ENCODE data around the gene CCDC171.
"Not testable (repeated sequence)": the region's sequence is repeated elsewhere in the genome, so short reads cannot be mapped to it uniquely, and the experiment has no call there.

The CCDC171 gene

DNA sequence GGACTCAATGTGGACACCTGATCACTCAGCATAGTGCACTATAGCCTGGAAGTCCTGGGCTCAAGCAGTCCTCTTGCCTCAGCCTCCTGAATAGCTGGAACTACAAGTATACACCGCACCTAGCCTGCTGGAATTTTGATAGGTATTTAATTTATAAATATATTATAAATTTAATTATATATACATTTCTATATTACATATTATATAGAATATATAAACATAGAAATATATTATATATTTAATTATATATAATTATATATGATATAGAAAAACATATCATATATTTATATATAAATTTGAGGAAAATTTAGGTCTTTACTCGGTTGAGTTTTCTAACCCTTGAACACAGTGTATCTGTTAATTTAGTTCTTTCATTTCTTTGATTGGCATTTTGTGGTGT is 26.9 kb upstream of the CCDC171 start:
- no peak for DNase-seq
- Histone ChIP-seq H3K36me3 (no peaks in the 10 kb centered on the region), H3K4me1 (no peaks in the 10 kb centered on the region), H3K4me3 (ENCODE audit: low read depth, low read length) (no peak overlapping the region), H3K27me3 (no peaks in the 10 kb centered on the region), H3K9me3 (no peaks in the 10 kb centered on the region)
- no peak for TF ChIP-seq CTCF (IDR thresholded peaks at IDR 0.05; ENCODE audit: low read depth, low read length)

- not testable (repeated sequence) for DNase-seq; H3K9me3 ChIP-seq; H3K36me3 ChIP-seq; H3K27me3 ChIP-seq; H3K4me1 ChIP-seq; H3K4me3 ChIP-seq (ENCODE audit: low read depth, low read length)
Measured at GRCh38 chr9:15527035-15527434, 25.8 kb upstream of the CCDC171 start.

DNA sequence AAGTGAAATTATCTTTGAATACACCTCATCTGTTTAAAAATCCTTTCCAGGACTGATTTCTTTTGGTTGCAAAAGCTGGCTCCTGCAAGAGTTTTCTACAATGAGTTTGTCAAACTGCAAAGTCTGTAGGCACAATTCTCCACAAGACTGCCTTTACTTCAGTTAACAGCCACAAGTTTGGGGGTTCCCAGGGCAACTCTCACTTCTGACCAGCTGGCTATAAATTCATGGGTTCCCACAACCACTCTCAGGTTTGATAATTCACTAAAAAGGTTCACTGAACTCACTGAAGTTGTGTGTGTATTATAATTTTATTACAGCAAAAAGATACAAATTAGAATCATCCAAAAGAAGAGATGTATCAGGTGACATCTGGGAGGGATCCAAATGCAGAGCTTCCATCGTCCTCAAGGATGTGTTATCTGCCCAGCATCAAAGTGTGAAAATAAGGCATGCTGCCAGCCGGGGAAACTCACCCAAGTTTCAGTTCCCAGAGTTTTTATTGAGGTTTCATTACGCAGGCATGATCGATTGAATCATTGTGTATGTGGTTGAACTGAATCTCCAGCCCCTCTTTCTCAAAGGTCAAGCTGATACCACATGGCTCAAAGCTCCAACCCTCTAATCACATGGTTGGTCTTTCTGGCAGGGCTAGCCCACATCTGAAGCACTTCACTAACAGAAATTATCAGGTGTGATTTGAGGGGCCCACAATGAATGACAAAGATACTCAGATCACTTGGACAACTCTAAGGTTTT is 23.1 kb upstream of the CCDC171 start:
- no peak for TF ChIP-seq CTCF (IDR thresholded peaks at IDR 0.05; ENCODE audit: low read depth, low read length)
- Histone ChIP-seq H3K36me3 (no peaks in the 10 kb centered on the region), H3K9me3 (no peaks in the 10 kb centered on the region), H3K27me3 (no peaks in the 10 kb centered on the region), H3K4me1 (no peaks in the 10 kb centered on the region), H3K4me3 (ENCODE audit: low read depth, low read length) (no peak overlapping the region)
- no peak for DNase-seq

GRCh38 chr9:15531380-15531779 is 21.5 kb upstream of the CCDC171 start:
- no peaks in the 10 kb centered on the region for H3K9me3 ChIP-seq
- H3K27me3 ChIP-seq = no peaks in the 10 kb centered on the region
- H3K4me1 ChIP-seq = no peaks in the 10 kb centered on the region
- no peak for DNase-seq
- H3K36me3 ChIP-seq = no peaks in the 10 kb centered on the region
- no peak overlapping the region for H3K4me3 ChIP-seq (ENCODE audit: low read depth, low read length)
- no peak for TF ChIP-seq CTCF (IDR thresholded peaks at IDR 0.05; ENCODE audit: low read depth, low read length)

- Histone ChIP-seq H3K36me3 (no peaks in the 10 kb centered on the region), H3K9me3 (no peaks in the 10 kb centered on the region), H3K27me3 (no peaks in the 10 kb centered on the region), H3K4me3 (ENCODE audit: low read depth, low read length) (no peak overlapping the region), H3K4me1 (peaks cover 3% of the 10 kb centered on the region; the same call in 1 of the 2 replicates)
- TF ChIP-seq CTCF (IDR thresholded peaks at IDR 0.05; ENCODE audit: low read depth, low read length) = no peak
- DNase-seq = no peak
Measured at GRCh38 chr9:15541872-15542271, 11.0 kb upstream of the CCDC171 start.

DNA sequence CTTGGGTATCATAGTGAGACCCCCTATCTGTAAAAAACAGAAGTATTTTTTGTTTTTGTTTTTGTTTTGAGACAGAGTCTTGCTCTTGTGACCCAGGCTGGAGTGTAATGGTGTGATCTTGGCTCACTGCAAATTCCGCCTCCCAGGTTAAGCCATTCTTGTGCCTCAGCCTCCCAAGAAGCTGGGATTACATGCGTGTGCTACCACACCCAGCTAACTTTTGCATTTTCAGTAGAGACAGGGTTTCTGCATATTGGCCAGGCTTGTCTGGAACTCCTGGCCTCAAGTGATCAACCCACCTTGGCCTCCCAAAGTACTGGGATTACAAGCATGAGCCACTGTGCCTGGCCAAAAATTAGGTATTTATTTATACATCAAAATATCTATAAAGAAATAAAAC is 10.2 kb upstream of the CCDC171 start:
- Histone ChIP-seq H3K27me3 (no peaks in the 10 kb centered on the region), H3K36me3 (no peaks in the 10 kb centered on the region), H3K4me1 (peaks cover 3% of the 10 kb centered on the region; the same call in 1 of the 2 replicates), H3K9me3 (no peaks in the 10 kb centered on the region), H3K4me3 (ENCODE audit: low read depth, low read length) (no peak overlapping the region)
- no peak for DNase-seq
- TF ChIP-seq CTCF (IDR thresholded peaks at IDR 0.05; ENCODE audit: low read depth, low read length) = no peak

Measured in BE2C (cell line).